GM20431 (cell line): Measurements from ENCODE around the gene ALPG.

Experiments
- in situ Hi-C: fragments of 300-500 bp; cut with MseI, MboI; formaldehyde crosslinking; loops from one replicate; pipeline ENCODE4 v1.15.0; 2020; ENCODE audit warnings: low sequenced_read_pairs; ENCODE audit not compliant: unreplicated experiment

The ALPG gene

GRCh38 chr2:232455426-232456255 is 49.0 kb downstream of the ALPG start, which contains the start of gene ALPI:
ALPI (plus strand) TSS chr2:232456153; CDS start chr2:232456200, 47 bp downstream.
- in situ Hi-C loops = no loop called here

GRCh38 chr2:232456296-232457120 is 49.9 kb downstream of the ALPG start:
- in situ Hi-C loops = no loop called here

GRCh38 chr2:232457121-232458011 is 50.7 kb downstream of the ALPG start:
- in situ Hi-C loops = no loop called here

- in situ Hi-C loops = no loop called here
These were observed 51.5 kb downstream of the ALPG start for GRCh38 chr2:232458051-232458660.

DNA sequence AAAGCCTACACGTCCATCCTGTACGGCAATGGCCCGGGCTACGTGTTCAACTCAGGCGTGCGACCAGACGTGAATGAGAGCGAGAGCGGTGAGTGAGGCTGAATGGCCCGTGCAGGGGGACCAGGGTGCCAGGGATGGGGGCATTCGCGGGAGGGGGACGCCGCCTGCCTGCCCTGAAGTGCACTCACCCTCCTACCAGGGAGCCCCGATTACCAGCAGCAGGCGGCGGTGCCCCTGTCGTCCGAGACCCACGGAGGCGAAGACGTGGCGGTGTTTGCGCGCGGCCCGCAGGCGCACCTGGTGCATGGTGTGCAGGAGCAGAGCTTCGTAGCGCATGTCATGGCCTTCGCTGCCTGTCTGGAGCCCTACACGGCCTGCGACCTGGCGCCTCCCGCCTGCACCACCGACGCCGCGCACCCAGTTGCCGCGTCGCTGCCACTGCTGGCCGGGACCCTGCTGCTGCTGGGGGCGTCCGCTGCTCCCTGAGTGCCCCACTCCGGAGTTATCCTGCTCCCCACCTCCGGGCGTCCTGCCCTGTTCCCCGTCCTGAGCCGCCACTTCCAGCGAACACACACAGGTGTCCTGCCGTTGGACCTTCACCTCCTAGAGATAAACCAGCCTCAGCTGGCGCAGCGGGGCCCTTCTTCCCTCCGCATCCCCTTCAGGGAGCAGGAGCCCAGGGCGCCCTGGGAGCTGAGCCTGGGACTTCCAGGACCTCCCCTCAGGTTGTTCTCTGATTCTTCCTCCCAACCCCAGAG is 52.2 kb downstream of the ALPG start:
- in situ Hi-C loops = no loop called here

GRCh38 chr2:232459419-232460035 is 52.9 kb downstream of the ALPG start:
- in situ Hi-C loops = no loop called here

- in situ Hi-C loops = no loop called here
These were observed 53.5 kb downstream of the ALPG start for GRCh38 chr2:232460171-232460570.
